ENCODE measurements around the gene TCP11L2. TPM values are rescaled to one million over a fixed set of nuclear protein-coding genes. Genes with fewer than 3 reads are reported as not detected.

TCP11L2 gene
- total and polyA plus RNA-seq, 2 of the 13 experiments (the other 11 are each of a cell fraction or from before 2014, with no cell fraction given), result 4.6 to 24.1 TPM

GRCh38 chr12:106284358-106285105 is 18.0 kb upstream of the TCP11L2 start (continued):
- TF ChIP-seq ZBTB40 (IDR thresholded peaks at IDR 0.05) (no peak), ZBTB40 (CRISPR knock-in tag; IDR thresholded peaks at IDR 0.05) (peak; percentile 89), ZBTB43 (CRISPR knock-in tag; conservative IDR thresholded peaks at IDR 0.05) (0 out of 2 replicates have a peak, but pooled peaks have one; percentile 49), POLR2A (IDR thresholded peaks at IDR 0.05; ENCODE audit: insufficient read depth in 1 of 2, low read depth in 2 of 2, low read length in 2 of 2) (no peak), TCF7 (IDR thresholded peaks at IDR 0.05; ENCODE audit: low read depth) (peak; percentile 88), NCOA2 (CRISPR knock-in tag; IDR thresholded peaks at IDR 0.05) (peak; percentile 97), SP1 (IDR thresholded peaks at IDR 0.05) (no peak), SP1 (CRISPR knock-in tag; IDR thresholded peaks at IDR 0.05) (0 out of 2 replicates have a peak, but pooled peaks have one; percentile 28), TFAP4 (IDR thresholded peaks at IDR 0.05; ENCODE audit: borderline replicate concordance, low read depth) (peak; percentile 59; the same call in 1 of the 2 replicates), ZNF263 (CRISPR knock-in tag; IDR thresholded peaks at IDR 0.05) (no peak), FOXA3 (CRISPR knock-in tag; IDR thresholded peaks at IDR 0.05) (peak; percentile 98), RORA (CRISPR knock-in tag; IDR thresholded peaks at IDR 0.05) (0 out of 2 replicates have a peak, but pooled peaks have one; percentile 69), SP140L (CRISPR knock-in tag; IDR thresholded peaks at IDR 0.05; ENCODE audit: borderline replicate concordance) (no peak; the same call in 1 of the 2 replicates), ZNF431 (CRISPR knock-in tag; IDR thresholded peaks at IDR 0.05; ENCODE audit: borderline replicate concordance, low read depth) (peak; percentile 85; the same call in 1 of the 2 replicates), MTA3 (CRISPR knock-in tag; IDR thresholded peaks at IDR 0.05) (no peak), ZNF616 (CRISPR knock-in tag; IDR thresholded peaks at IDR 0.05; ENCODE audit: low read depth) (no peak), ZNF652 (CRISPR knock-in tag; IDR thresholded peaks at IDR 0.05; ENCODE audit: borderline replicate concordance, low read depth) (no peak), ZNF235 (CRISPR knock-in tag; IDR thresholded peaks at IDR 0.05; ENCODE audit: borderline replicate concordance) (no peak), JARID2 (CRISPR knock-in tag; IDR thresholded peaks at IDR 0.05; ENCODE audit: insufficient replicate concordance) (no peak)
